NCI-H1436 treated with DMSO at 0.1 percent for 48 hours (cell line): ENCODE data around the gene SDK2.

Source experiments
- DNase-seq: peaks from one replicate; lab custom pipeline; 2025; lab: John Stamatoyannopoulos, UW

The SDK2 gene

DNA sequence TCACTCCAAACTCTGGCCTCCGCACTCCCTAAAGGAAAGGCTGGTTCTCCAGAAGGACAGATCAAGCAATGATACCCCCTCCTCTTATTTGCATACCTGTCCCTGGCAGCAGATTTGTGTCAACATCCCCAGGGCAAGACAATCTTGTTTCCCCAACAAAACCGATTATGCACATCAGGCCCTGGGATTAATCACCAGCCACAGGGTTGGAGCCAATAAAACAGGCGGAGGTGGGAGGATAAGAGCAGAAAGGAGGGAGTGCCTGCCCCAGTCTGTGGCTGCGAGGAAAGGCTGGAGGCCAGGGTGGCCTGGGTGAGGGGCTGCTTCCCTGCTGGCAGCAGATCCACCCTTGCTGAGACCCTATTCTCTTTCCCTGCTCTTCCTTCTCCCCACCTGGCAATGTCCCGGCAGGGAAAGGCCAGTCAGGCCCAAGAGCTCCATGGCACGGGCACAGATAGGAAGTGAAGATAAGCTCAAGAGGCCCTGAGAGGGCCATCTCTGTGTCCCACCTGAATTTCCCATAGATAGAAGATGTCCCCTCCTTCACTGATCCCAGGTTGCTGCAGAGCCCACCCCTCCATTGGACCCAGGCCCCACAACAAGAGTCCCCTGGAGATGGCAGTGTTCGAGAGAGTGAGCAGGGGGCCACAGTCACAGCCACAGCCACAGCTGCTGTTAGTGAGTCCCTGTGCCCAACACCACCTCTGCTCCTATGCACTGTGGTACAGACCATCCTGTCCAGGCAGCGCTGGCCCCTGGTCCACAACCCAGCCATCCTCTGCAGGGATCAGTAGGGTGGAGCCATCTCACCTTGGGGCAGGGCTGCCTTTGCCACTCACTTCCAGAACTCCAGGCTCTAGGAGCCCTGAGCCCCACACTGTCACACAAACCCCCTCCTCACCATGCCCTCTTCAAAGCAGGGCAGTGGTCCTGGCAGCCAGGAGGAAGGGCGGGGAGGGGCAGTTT is 137.5 kb downstream of the SDK2 start:
- no peak for DNase-seq

GRCh38 chr17:73503560-73503959 is 140.7 kb downstream of the SDK2 start:
- no peak for DNase-seq

GRCh38 chr17:73500414-73500999 is 143.7 kb downstream of the SDK2 start:
- no peak for DNase-seq

- DNase-seq, result no peak
These were observed 145.2 kb downstream of the SDK2 start for GRCh38 chr17:73498886-73499554.

DNA sequence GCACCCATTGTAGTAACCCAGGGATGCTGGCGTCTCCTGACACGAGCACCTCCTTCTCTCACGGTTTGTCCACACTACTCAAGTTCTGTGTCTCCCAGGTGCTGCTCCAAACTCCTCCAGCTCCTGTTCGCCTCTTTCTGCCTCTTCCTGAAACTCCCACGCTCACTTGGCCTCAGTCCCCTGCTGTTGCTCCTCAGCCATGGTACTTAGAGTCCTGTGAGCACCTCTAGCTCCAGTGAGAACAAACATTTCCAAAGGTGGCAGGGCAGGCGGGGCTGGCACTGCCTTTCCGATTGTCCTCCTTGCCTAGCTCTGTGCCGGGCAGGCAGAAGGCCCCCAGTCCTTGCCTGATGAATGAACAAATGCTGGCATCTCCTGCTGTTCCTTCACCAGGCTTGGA is 146.1 kb downstream of the SDK2 start:
- DNase-seq, result no peak

- no peak for DNase-seq
These were observed 146.5 kb downstream of the SDK2 start for GRCh38 chr17:73497721-73498120.

- no peak for DNase-seq
These were observed 148.0 kb downstream of the SDK2 start for GRCh38 chr17:73496232-73496631.

DNA sequence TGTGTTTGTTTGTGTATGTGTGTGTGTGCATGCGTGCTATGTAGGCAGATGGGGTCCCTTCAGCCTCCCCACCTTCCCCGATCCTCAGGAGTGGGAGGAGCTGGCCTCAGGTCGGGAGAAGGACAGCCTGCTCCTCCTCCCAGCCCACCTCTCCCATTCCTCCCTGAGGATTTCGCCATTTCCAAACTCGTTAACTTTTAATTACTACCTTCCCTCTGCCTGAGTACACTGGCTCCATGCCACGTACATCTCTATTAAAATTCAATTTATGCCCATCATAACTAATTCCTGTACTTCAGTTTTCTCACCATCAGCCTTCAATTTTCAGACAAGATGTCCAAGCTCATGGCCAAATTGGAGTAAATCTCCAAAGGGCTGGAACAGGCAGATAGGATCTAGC is 148.6 kb downstream of the SDK2 start:
- no peak for DNase-seq

GRCh38 chr17:73494950-73495349 is 149.3 kb downstream of the SDK2 start:
- DNase-seq, result no peak

DNA sequence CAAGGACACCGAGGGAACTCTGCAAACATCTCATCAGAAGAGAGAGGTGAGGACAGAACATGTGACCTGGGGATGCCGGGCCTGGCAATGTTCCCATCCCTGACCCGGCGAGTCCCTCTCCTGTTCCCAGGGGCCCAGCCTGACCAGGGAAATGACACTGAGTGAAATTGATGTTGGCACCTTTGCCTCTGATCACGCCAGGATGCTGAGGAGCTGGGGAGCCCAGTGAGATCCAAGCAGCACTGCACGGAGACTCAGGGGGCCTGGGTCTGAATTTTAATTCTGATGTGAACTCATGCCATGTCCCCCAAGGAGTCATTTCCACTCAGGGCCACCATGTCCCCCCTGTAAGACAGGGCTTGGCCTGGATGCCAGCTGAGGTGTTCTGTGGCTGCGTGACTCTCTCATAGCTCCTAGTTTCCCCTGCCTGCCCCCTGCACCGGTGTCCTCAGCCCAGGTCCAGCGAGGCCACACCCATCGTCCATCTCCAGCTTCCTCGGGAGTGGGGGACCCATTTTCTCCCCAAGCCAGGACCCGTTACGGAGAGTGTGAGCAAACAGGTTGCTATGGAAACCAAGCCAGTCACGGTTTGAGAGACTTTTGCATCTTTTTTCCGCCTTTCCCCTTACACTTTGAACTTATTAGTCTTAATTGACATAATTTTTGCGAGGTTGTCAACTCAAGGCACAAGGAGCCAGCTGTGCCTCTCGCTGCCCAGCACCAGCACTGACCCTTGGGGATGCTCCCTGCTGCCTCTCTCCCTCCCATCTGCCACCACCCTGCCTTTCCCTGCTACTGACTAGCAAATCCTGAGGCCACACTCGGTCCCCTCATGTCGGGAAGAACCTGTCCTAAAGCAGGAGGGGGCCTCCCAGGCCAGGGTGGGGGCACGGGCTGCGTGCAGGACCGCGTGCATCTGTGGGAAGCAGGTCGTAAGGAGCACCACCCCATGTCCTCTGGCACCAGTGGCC is 150.0 kb downstream of the SDK2 start:
- DNase-seq, result no peak

DNA sequence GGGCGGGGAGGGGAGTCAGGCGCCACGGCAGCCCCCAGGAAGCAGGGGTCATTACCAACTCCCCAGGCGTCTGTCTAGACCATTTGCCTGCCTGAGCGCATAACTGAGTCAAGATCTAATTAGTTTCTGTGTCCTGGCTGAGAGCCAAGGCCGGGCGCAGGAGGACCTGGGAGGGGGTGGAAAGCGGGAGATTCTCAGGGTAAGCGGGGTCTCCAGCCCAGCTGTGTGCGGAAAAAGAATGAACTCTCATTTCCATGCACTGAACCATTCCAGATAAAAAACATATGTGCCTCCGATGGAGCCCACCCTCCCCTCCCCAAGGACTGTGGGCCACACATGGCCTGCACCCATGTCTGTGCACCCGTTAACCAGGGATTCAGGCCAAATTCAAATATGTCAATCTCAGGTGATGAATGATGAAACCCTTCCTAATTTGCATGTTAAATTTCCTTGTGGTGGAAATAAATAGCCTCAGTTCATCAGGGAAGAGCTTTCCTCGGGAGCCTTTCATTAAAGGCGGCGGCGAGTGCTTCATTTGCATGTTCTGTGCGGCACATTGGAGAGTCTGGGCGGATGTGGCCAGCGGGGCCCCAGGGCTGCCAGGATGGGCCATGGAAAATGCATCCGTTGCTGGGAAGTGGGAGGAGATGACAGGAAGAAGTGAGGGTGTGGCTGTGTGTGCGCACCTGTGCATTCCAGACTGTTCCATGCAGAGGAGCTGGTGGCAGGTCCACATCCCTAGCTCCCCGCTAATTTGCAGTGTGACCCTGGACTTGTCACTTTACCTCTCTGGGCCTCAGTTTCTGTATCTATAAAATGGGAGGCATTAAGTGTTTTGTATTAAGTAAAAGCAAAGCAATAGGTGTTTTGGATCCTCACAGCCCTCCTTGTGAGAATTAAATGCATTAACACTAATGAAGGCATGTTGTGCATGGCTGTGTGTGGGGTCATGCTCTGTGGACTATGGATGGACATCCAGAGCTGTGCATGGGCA is 151.1 kb downstream of the SDK2 start:
- peak; percentile 48 for DNase-seq

GRCh38 chr17:73492125-73492820 is 152.0 kb downstream of the SDK2 start:
- DNase-seq, result no peak

DNA sequence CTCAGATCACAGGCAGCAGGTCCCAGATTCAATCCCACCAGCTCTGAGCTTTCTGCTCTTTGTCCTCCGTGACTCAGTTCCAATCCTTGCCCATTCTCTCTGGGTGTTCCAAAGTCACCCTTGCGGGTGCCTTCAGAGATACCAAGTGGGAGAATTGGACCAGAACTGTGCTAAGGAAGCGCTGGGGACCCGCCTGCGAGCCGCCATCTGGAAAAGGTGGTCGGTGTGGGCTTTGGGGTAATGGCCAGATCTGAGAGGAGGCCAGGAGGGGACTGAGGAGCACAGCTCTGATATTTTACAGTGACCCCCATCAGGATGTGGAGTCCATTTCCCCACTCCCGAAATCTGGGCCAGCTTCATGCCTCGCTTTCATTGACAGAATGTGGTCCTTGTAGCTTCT is 152.6 kb downstream of the SDK2 start:
- no peak for DNase-seq

- DNase-seq, result no peak
These were observed 153.4 kb downstream of the SDK2 start for GRCh38 chr17:73490851-73491250.

DNA sequence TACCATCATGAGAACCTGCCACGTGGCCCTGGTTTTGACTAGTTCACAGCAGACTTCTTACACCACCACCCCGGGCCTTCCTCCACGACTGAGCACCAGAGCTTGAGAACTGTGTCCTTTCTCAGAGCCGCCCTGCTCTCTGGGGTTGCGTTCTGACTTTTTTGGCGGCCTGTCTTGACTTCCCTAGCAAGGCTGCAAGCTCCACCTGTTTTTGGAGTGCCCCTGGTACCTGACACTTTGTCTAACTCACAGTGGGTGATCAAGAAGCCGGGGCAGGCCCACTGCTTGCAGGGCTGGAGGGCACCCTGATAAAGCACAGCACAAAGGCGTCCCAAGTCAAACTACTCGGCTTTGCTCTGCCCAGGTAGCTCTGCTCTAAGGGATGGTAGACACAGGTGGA is 154.3 kb downstream of the SDK2 start:
- no peak for DNase-seq

DNA sequence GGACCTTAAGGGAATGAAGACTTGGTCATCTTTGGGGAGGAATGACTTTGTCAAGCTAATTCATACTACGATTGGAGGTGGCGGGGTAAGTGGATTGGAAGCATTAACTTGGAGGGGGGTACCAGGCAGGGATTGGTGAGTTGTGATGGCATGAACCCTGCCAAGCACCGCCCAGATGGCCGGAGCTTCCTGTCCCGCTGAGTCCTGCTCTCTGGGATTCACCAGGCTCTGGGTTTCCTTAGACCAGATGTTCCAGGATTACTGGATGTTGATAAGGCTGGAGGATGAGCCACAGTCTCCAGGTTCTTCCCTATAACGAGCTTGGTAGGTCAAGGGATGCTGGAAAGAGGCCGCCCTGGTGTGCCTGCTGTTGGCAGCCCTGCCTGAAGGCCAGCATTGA is 154.9 kb downstream of the SDK2 start:
- no peak for DNase-seq

DNA sequence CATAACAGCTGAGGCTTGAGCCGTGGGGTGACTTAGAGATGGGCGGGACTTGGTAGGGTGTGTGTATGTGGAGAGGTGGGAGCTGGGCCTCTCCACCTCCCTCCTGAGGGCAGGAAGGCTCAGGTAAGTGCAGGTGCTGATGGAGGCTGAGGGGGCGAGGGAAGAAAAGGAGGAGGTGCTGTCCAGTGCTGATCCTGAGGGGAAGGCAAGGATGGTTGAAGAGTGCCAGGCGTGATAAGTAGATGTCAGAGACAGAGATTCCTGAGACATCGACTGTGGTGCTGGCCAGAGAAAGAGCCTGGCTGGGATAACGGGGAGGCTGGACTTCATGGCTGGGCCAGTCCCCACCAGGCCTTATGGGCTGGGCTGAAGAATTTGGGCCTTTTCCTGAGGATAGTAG is 159.1 kb downstream of the SDK2 start:
- no peak for DNase-seq

- DNase-seq, result no peak
These were observed 161.4 kb downstream of the SDK2 start for GRCh38 chr17:73482894-73483293.

GRCh38 chr17:73482251-73482716 is 162.0 kb downstream of the SDK2 start:
- DNase-seq, result no peak

GRCh38 chr17:73481676-73482075 is 162.6 kb downstream of the SDK2 start:
- DNase-seq, result no peak
